Measurements from ENCODE around the gene ROCK2. TPM values are rescaled to one million over a fixed set of nuclear protein-coding genes. Genes with fewer than 3 reads are reported as not detected.
A peak's percentile ranks its signal among the peaks of the same experiment; 100 is the strongest.
"Not testable (repeated sequence)": the region's sequence is repeated elsewhere in the genome, so short reads cannot be mapped to it uniquely, and the experiment has no call there.

The ROCK2 gene
- total and polyA plus RNA-seq, 2 experiments from 2014 or later: 34.5 to 59.6 TPM

- no peak overlapping the region for H3K4me2 ChIP-seq
- 88% methylated on average over 7 of the region's 7 CpGs for WGBS (ENCODE audit: low lambda C conversion rate, missing lambda C conversion rate)
- no peak overlapping the region for H2AFZ ChIP-seq
- no peak overlapping the region for H3K27ac ChIP-seq
- H3K4me3 ChIP-seq: no peak overlapping the region
- no peaks in the 10 kb centered on the region for H3K4me1 ChIP-seq (ENCODE audit: insufficient read depth)
- TF ChIP-seq EZH2 (IDR thresholded peaks at IDR 0.05; ENCODE audit: borderline replicate concordance) (no peak), EZH2phosphoT487 (IDR thresholded peaks at IDR 0.05; ENCODE audit: low read depth, severe bottlenecking, unreplicated experiment) (no peak), CTCF (IDR thresholded peaks at IDR 0.05; ENCODE audit: poor library complexity) (no peak)
- no peaks in the 10 kb centered on the region for H3K9me3 ChIP-seq (ENCODE audit: low read depth)
- H3K27me3 ChIP-seq: no peaks in the 10 kb centered on the region
- H3K9me2 ChIP-seq (replicated peaks; ENCODE audit: insufficient read depth): no peaks in the 10 kb centered on the region
- H3K79me2 ChIP-seq: peaks cover 57% of the 10 kb centered on the region
- no peaks in the 10 kb centered on the region for H3K36me3 ChIP-seq (replicated peaks; ENCODE audit: insufficient read depth, low read depth)
- no peak for DNase-seq (ENCODE audit: low spot score)
- peaks cover 6% of the 10 kb centered on the region for H4K20me1 ChIP-seq (ENCODE audit: insufficient read depth, poor library complexity, severe bottlenecking)
These were observed 88.3 kb downstream of the ROCK2 start for GRCh38 chr2:11256166-11256565.

- H3K9me3 ChIP-seq (ENCODE audit: low read depth): no peaks in the 10 kb centered on the region
- TF ChIP-seq EZH2 (IDR thresholded peaks at IDR 0.05; ENCODE audit: borderline replicate concordance) (no peak), EZH2phosphoT487 (IDR thresholded peaks at IDR 0.05; ENCODE audit: low read depth, severe bottlenecking, unreplicated experiment) (no peak), CTCF (IDR thresholded peaks at IDR 0.05; ENCODE audit: poor library complexity) (no peak)
- no peak overlapping the region for H2AFZ ChIP-seq
- H3K27ac ChIP-seq: peak overlapping the region; percentile 57
- no peaks in the 10 kb centered on the region for H3K9me2 ChIP-seq (replicated peaks; ENCODE audit: insufficient read depth)
- 40% methylated on average over 2 of the region's 2 CpGs for WGBS (ENCODE audit: low lambda C conversion rate, missing lambda C conversion rate)
- no peaks in the 10 kb centered on the region for H3K36me3 ChIP-seq (replicated peaks; ENCODE audit: insufficient read depth, low read depth)
- no peaks in the 10 kb centered on the region for H3K4me1 ChIP-seq (ENCODE audit: insufficient read depth)
- no peak overlapping the region for H3K4me3 ChIP-seq
- H4K20me1 ChIP-seq (ENCODE audit: insufficient read depth, poor library complexity, severe bottlenecking): peaks cover 6% of the 10 kb centered on the region
- no peaks in the 10 kb centered on the region for H3K27me3 ChIP-seq
- DNase-seq (ENCODE audit: low spot score): peak; percentile 39
- peak overlapping the region; percentile 1 for H3K4me2 ChIP-seq
- peaks cover 63% of the 10 kb centered on the region for H3K79me2 ChIP-seq
These were observed 90.3 kb downstream of the ROCK2 start for GRCh38 chr2:11254100-11254536.

GRCh38 chr2:11252458-11252857 lies 92.0 kb downstream of the ROCK2 start:
- H4K20me1 ChIP-seq (ENCODE audit: insufficient read depth, poor library complexity, severe bottlenecking); H2AFZ ChIP-seq; H3K4me3 ChIP-seq; H3K4me2 ChIP-seq; H3K9me2 ChIP-seq (replicated peaks; ENCODE audit: insufficient read depth); H3K27ac ChIP-seq; H3K36me3 ChIP-seq (replicated peaks; ENCODE audit: insufficient read depth, low read depth); H3K9me3 ChIP-seq (ENCODE audit: low read depth); DNase-seq (ENCODE audit: low spot score); H3K4me1 ChIP-seq (ENCODE audit: insufficient read depth); H3K27me3 ChIP-seq: not testable (repeated sequence)
- H3K79me2 ChIP-seq: peaks cover 56% of the 10 kb centered on the region
- 100% methylated on average over 4 of the region's 4 CpGs for WGBS (ENCODE audit: low lambda C conversion rate, missing lambda C conversion rate)

DNA sequence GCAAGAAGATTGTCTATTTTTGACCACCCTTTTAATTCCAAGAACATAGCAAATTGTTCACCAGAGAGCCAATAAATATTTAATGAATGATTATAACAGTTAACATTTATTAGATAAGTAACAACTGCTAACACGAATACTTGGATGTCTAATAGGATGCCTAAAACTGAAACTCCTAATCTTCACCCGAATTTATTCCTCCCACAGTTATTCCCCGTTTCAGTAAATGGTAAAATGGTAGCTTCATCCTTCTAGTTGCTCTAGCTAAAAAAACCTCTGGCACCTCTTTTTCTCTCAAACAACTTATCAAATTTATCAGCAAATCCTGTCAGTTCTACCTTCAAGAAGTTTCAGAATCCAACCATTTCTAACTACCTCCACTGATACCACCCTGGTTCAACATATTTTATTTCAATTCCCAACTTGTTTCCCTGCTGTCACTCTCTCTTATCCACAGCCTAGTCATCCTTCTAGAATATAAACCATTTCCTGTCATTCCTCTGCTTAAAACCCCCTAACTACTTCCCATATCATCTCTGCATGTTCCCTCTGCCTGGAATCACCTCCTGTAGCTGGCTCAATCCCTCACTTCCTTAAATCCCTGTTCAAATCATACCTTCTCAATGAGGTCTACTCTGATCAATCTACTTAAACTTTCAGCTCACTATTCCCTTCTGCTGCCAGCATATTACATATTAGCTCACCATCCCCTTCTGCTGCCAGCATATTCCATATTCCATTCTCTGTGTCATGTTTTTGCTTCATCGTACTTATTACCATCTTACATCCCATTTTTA lies 93.8 kb downstream of the ROCK2 start:
- Histone ChIP-seq H2AFZ (no peak overlapping the region), H3K9me3 (ENCODE audit: low read depth) (no peaks in the 10 kb centered on the region), H3K36me3 (replicated peaks; ENCODE audit: insufficient read depth, low read depth) (no peaks in the 10 kb centered on the region), H4K20me1 (ENCODE audit: insufficient read depth, poor library complexity, severe bottlenecking) (peaks cover 9% of the 10 kb centered on the region), H3K27me3 (no peaks in the 10 kb centered on the region), H3K4me2 (no peak overlapping the region), H3K79me2 (peaks cover 52% of the 10 kb centered on the region), H3K27ac (no peak overlapping the region), H3K4me1 (ENCODE audit: insufficient read depth) (no peaks in the 10 kb centered on the region), H3K4me3 (no peak overlapping the region), H3K9me2 (replicated peaks; ENCODE audit: insufficient read depth) (no peaks in the 10 kb centered on the region)
- 89% methylated on average over 4 of the region's 4 CpGs for WGBS (ENCODE audit: low lambda C conversion rate, missing lambda C conversion rate)
- TF ChIP-seq EZH2phosphoT487 (IDR thresholded peaks at IDR 0.05; ENCODE audit: low read depth, severe bottlenecking, unreplicated experiment): no peak
- no peak for TF ChIP-seq CTCF (IDR thresholded peaks at IDR 0.05; ENCODE audit: poor library complexity)
- no peak for TF ChIP-seq EZH2 (IDR thresholded peaks at IDR 0.05; ENCODE audit: borderline replicate concordance)
- DNase-seq (ENCODE audit: low spot score): no peak
